KBM-7 (cell line): ENCODE measurements around the gene CDKL1.
"Not testable (repeated sequence)": the region's sequence is repeated elsewhere in the genome, so short reads cannot be mapped to it uniquely, and the experiment has no call there.

Experiments used
- DNase-seq: peaks from one replicate; pipeline ENCODE4 v3.0.0-alpha.2; 2015
- in situ Hi-C: fragments of 300-500 bp; cut with MboI; formaldehyde crosslinking; loops from 2 replicates; pipeline ENCODE4 v1.14.3; 2020; ENCODE audit warnings: low sequenced_read_pairs, low pct_unique_long_range_greater_than_20kb, mixed read lengths

CDKL1 gene

GRCh38 chr14:50389668-50390441, 6.8 kb downstream of the CDKL1 start:
- in situ Hi-C loops = no loop called here
- no peak for DNase-seq

GRCh38 chr14:50388256-50388931, 8.3 kb downstream of the CDKL1 start:
- DNase-seq = no peak
- in situ Hi-C loops = no loop called here

- in situ Hi-C loops = no loop called here
- no peak for DNase-seq
Observed at GRCh38 chr14:50387548-50387947, 9.1 kb downstream of the CDKL1 start.

GRCh38 chr14:50383618-50384225, 13.0 kb downstream of the CDKL1 start:
- in situ Hi-C loops = no loop called here
- no peak for DNase-seq

GRCh38 chr14:50381823-50382287, 14.8 kb downstream of the CDKL1 start:
- in situ Hi-C loops = no loop called here
- DNase-seq = no peak

GRCh38 chr14:50381008-50381407, 15.7 kb downstream of the CDKL1 start:
- no peak for DNase-seq
- in situ Hi-C loops = no loop called here

- in situ Hi-C loops = no loop called here
- DNase-seq = no peak
Observed at GRCh38 chr14:50380455-50380854, 16.2 kb downstream of the CDKL1 start.

GRCh38 chr14:50379563-50379962, 17.1 kb downstream of the CDKL1 start:
- no peak for DNase-seq
- in situ Hi-C loops = no loop called here

- DNase-seq = no peak
- in situ Hi-C loops = no loop called here
Observed at GRCh38 chr14:50377550-50378085, 19.1 kb downstream of the CDKL1 start.

GRCh38 chr14:50375760-50376159, 20.9 kb downstream of the CDKL1 start:
- in situ Hi-C loops = no loop called here
- no peak for DNase-seq

GRCh38 chr14:50373959-50374358, 22.7 kb downstream of the CDKL1 start:
- DNase-seq = no peak
- in situ Hi-C loops = no loop called here

- no peak for DNase-seq
- in situ Hi-C loops = no loop called here
Observed at GRCh38 chr14:50371546-50371945, 25.1 kb downstream of the CDKL1 start.

GRCh38 chr14:50366589-50366988, 30.1 kb downstream of the CDKL1 start:
- peak; percentile 44 for DNase-seq
- in situ Hi-C loops = no loop called here

GRCh38 chr14:50366115-50366514, 30.6 kb downstream of the CDKL1 start:
- in situ Hi-C loops = no loop called here

GRCh38 chr14:50365572-50365971, 31.1 kb downstream of the CDKL1 start:
- DNase-seq, in situ Hi-C loops: not testable (repeated sequence)

More at GRCh38 chr14:50366115-50366514, 30.6 kb downstream of the CDKL1 start:
- no peak for DNase-seq

GRCh38 chr14:50364792-50365191, 31.9 kb downstream of the CDKL1 start:
- in situ Hi-C loops = no loop called here
- DNase-seq = no peak

- in situ Hi-C loops = no loop called here
- DNase-seq = peak; percentile 92
Observed at GRCh38 chr14:50363714-50364111, 33.0 kb downstream of the CDKL1 start.

- DNase-seq = peak; percentile 50
- in situ Hi-C loops = no loop called here
Observed at GRCh38 chr14:50362764-50363713, 33.6 kb downstream of the CDKL1 start.
